ENCODE results near the gene YPEL1.
"Not testable (repeated sequence)": the region's sequence is repeated elsewhere in the genome, so short reads cannot be mapped to it uniquely, and the experiment has no call there.

The YPEL1 gene

GRCh38 chr22:21753374-21754111 is 17.9 kb upstream of the YPEL1 start:
- DNase-seq = no peak

- DNase-seq = no peak
These were observed 16.7 kb upstream of the YPEL1 start for GRCh38 chr22:21752276-21752675.

DNA sequence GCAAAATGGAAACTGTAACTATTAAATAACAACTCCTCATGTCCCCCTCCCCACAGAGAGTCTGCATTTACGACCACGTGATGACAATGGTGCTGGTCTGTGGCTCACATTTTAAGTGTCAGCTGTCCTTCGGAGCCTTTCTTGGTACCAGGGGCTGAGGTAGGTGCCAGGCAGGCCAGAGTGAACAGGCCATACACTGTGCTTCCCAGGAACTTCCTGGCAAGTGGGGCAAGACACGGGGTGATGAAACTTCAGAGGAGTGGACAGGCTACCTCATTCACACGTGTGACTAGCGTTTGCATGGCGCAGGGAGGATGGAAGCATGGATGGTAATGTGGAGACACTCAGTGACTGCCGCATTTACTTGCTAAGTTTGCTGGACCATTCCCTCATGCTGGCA is 10.4 kb upstream of the YPEL1 start:
- DNase-seq = no peak

GRCh38 chr22:21744917-21745316 is 9.3 kb upstream of the YPEL1 start:
- not testable (repeated sequence) for DNase-seq

DNA sequence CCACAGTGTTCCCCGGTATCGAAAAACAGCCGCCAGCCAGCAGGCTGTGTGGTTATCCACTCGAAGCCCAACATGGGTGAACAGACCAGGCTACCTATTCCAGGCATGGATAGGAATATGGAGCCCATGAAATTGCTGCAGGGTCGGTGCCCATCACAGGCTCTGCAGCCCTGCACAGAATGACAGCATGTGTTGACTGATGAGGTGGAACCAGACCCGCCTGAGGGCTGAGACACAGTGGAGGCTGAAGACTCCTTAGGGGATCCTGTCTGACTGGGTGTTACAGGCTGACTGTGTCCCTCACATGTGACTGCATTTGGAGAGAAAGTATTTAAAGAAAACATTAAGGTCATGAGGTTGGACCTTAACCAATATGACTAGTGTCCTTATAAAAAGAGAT is 6.2 kb upstream of the YPEL1 start:
- no peak for DNase-seq

GRCh38 chr22:21741059-21741458 is 5.5 kb upstream of the YPEL1 start:
- no peak for DNase-seq

GRCh38 chr22:21739828-21740377 is 4.3 kb upstream of the YPEL1 start:
- no peak for DNase-seq

DNA sequence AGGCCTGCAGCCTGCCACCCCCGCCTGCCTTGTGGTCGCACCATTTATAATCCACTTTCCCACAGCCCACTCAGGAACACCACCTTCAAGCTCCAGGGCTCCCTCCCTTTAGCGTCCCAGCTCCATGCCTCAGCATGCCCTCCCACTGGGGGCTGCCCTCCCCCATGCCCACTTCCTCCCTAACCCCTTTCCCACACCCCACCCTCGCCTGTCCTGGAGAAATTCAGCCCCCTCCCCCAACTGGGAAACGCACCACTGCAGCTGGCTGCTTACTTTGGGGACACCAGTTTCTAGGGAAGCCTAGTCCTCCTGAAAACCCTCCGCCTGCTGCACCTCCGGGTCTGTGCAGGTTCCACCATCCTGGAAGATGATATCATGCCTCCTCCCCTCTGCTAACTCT is 3.4 kb upstream of the YPEL1 start:
- DNase-seq = no peak

GRCh38 chr22:21738081-21738480 is 2.5 kb upstream of the YPEL1 start:
- DNase-seq = no peak

DNA sequence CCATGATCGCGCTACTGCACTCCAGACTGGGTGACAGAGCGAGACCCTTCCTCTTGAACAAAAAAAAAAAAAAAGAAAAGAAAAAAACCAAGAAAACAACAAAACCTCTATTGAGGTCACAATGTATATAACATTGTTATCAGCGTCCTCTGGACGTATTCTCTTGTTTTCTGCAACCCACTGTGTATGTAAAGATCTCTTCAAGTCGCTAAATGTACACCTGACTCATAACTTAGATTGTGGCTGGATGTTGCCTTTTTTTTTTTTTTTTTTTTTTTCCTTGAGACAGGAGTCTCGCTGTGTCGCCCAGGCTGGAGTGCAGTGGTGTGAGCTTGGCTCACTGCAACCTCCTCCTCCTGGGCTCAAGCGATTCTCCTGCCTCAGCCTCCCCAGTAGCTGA is 1.4 kb upstream of the YPEL1 start:
- no peak for DNase-seq

DNA sequence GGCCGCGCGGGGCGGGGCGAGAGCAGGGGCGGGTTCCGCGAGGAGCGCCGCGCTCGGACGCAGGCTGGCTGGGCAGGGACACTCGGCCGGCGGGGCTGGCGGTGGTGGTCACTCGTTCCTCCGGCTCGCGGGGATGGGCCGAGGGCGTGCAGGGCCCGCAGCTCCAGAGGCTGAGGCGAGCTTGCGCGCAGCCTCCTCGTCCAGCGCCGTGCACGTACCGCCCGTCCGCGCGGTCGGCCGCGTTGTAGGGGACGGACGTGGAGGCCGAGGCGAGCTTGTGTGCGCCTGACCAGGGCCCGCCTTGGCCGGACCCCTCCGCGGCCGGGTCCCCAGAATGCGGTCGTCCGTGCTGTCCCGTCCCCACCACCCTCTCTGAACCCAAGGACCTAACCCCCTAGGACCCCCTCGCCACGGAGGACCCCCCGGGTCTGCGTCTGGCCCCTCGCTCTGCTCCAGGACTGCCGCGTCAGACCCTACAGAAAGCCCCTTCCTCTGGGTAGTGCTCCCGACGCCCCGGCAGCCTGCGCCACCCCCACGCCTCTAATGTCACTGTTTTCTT is 569 bp upstream of the YPEL1 start:
- no peak for DNase-seq

- no peak for DNase-seq
These were observed 924 bp downstream of the YPEL1 start for GRCh38 chr22:21734540-21735199.

- DNase-seq = no peak
These were observed 4.1 kb downstream of the YPEL1 start for GRCh38 chr22:21731503-21731902.

DNA sequence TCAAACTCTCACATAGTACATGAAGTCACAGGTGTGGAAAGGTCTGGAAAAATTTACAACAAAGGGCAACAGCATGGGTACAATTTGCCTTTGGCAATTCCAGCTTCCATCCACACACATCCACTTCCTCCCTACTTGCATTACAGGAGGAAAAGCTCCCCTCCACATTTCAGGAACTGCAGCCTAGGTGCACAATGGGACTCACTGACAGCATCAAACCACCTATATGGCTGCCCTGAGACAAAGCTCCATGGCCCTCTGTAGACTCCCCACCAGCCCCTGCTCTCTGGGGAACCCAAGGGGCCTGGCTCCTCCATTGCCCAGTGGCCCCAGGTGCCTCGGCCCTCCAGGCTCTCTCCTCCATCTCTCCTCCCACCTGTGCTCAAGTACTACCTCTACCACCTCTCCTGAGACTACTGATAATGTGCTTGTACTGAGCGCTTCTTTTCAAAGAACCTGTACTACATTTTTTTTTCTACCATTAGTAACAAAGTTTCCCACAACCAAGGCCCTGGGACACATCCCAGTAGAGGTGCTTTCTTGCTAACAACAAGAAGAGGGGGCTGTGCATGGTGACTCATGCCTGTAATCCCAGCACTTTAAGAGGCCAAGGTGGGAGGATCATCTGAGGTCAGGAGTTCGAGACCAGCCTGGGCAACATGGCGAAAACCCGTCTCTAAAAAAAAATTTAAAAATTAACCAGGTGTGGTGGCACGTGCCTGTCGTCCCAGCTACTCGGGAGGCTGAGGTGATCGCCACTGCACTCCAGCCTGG is 4.9 kb downstream of the YPEL1 start:
- DNase-seq = no peak

GRCh38 chr22:21729184-21729583 is 6.4 kb downstream of the YPEL1 start:
- DNase-seq = not testable (repeated sequence)

DNA sequence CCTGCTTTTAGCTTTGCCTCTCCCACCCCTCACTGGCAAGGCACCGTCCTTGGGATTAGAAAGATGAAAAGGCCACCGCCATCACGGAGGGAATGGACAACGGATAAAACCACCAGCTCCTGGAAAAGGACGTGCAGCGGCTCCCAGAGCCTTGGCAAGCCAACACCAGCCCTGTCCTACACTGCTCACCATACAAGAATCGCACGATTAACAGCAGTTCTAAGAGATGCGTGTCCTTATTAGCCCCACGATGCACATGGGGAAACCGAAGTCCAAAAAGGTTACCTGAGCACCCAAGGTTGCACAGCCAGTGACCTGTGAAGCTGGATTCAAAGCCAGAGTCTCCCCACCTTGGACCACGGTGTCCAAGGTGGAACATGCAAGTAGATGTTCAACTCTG is 7.3 kb downstream of the YPEL1 start:
- DNase-seq = no peak

GRCh38 chr22:21727768-21728167 is 7.8 kb downstream of the YPEL1 start:
- no peak for DNase-seq

DNA sequence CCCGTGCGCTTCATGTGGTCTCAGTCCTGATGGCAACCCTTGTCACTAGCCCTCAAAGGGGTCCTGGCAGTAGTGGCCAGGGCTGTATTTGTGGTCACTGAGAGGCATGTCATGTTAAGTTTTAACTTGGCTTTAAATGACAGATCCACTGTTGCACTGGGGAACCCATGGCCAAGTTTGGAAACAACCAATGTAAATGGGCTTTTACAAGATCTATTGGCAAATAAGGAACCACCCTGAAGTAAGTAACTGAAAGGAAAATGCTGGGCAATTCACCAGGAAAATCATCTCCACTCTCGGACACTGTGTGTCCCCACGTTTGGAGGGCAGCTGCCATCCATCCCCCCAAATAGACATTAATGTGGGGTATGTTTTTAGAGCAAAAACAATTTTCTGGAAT is 8.4 kb downstream of the YPEL1 start:
- DNase-seq = no peak

- DNase-seq = peak; percentile 47
These were observed 8.9 kb downstream of the YPEL1 start for GRCh38 chr22:21726650-21727049.

DNA sequence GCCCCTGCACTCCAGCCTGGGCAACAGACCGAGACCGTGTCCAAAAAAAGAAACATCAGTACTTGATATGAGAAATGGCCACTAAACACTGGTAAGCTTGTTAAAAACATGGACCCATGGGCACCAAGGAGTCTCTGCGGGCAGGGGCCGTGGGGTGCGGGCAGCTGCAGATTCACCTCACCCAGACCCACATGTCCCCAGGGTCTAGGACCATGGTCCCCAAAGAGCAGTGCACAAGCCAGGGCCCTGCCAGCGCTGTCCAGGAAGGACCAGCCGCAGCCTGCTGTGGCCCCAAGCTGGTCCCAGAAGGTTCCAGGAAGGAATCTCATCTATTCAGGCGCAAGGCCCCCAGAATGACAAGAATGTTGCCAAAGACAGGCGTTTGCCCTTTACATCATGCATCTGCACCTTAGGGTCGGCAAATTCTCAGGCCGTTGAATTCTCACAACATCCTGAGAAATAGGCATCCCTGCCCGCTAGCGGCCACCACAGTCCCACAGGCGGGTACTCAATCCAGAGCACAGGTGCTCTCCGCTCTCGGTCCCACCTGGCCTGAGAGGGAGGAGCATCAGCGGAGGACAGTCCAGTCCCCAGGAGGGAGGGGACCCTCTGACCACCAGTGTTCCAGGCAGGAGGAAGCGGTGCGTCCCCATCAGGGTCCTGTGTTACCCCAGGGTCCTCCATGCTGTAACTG is 9.5 kb downstream of the YPEL1 start:
- DNase-seq = no peak

GRCh38 chr22:21724496-21724895 is 11.1 kb downstream of the YPEL1 start:
- DNase-seq = not testable (repeated sequence)

DNA sequence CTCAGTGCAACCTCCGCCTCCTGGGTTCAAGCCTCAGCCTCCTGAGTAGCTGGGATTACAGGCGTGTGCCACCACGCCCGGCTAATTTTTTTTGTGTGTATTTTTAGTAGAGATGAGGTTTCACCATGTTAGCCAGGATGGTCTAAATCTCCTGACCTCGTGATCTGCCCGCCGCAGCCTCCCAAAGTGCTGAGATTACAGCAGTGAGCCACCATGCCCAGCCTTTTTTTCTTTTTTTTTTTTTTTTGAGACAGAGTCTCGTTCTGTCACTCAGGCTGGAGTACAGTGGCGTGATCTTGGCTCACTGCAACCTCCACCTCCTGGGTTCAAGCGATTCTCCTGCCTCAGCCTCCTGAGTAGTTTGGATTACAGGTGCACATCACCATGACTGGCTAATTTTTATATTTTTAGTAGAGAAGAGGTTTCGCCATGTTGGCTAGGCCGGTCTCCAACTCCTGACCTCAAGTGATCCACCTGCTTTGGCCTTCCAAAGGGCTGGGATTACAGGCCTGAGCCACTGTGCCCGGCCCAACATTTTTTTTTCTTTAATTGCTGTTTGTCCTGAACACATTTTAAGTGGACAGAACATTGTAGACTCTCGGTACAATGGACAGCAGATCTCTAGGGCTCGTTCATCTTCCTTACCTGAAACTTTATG is 14.3 kb downstream of the YPEL1 start:
- DNase-seq = not testable (repeated sequence)
